ENCODE data around the gene UGT1A6. TPM values are rescaled to one million over a fixed set of nuclear protein-coding genes. Genes with fewer than 3 reads are reported as not detected.
"Not testable (repeated sequence)": the region's sequence is repeated elsewhere in the genome, so short reads cannot be mapped to it uniquely, and the experiment has no call there.

UGT1A6 gene
- total RNA-seq, 2 donors from 2014 or later: 4.4 to 5.5 TPM

DNA sequence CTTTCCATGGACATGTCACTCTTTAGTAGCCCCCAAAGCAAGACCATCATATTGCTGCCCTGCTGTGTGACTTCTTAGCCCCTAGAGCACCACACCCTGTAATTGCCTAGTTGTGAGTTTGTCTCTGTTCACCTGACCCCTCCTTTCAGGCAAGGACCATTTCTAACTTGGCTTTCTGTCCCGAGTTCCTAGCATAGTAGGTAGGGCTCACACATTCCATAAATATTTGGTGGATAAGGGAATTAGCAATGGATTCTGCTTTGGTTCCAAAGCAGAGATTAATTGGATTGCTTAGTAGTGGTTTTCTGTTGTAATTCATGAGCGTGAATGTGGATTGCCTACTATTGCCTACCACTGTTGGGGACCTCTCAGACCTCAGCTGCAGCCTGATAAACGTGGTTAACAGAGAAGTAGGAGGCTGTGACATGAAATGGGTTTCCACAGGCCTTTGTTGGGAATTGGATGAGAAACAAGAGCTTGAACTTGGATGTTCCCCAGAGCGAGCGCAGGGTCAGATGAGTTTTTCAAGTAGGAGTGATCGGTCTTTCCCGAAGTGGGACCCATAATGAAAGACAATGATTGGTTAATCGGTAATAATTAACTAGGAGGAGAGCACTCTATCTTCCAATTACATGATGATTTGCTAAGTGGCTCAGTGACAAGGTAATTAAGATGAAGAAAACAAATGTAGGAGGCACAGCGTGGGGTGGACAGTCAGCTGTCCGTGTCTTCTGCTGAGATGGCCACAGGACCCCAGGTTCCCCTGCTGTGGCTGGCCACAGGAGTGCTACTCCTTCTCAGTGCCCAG, 54.0 kb downstream of the UGT1A6 start:
- TF ChIP-seq, protein P1, sequence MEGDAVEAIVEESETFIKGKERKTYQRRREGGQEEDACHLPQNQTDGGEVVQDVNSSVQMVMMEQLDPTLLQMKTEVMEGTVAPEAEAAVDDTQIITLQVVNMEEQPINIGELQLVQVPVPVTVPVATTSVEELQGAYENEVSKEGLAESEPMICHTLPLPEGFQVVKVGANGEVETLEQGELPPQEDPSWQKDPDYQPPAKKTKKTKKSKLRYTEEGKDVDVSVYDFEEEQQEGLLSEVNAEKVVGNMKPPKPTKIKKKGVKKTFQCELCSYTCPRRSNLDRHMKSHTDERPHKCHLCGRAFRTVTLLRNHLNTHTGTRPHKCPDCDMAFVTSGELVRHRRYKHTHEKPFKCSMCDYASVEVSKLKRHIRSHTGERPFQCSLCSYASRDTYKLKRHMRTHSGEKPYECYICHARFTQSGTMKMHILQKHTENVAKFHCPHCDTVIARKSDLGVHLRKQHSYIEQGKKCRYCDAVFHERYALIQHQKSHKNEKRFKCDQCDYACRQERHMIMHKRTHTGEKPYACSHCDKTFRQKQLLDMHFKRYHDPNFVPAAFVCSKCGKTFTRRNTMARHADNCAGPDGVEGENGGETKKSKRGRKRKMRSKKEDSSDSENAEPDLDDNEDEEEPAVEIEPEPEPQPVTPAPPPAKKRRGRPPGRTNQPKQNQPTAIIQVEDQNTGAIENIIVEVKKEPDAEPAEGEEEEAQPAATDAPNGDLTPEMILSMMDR (IDR thresholded peaks at IDR 0.05): no peak
- H3K36me3 ChIP-seq: no peaks in the 10 kb centered on the region
- intact Hi-C loops (cut with DNase I): no loop called here
- no peaks in the 10 kb centered on the region for H3K9me3 ChIP-seq
- no peak overlapping the region for H3K27ac ChIP-seq
- no peaks in the 10 kb centered on the region for H3K27me3 ChIP-seq
- no peak for DNase-seq
- H3K9ac ChIP-seq (ENCODE audit: low read depth in 2 of 2, low read length in 2 of 2): no peak overlapping the region
- no peaks in the 10 kb centered on the region for H3K4me1 ChIP-seq
- H3K4me3 ChIP-seq: no peak overlapping the region

DNA sequence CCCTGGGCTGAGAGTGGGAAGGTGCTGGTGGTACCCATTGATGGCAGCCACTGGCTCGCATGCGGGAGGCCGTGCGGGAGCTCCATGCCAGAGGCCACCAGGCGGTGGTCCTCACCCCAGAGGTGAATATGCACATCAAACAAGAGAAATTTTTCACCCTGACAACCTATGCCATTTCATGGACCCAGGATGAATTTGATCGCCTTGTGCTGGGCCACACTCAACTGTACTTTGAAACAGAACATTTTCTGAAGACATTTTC, 54.5 kb downstream of the UGT1A6 start:
- H3K4me3 ChIP-seq: no peak overlapping the region
- H3K36me3 ChIP-seq: no peaks in the 10 kb centered on the region
- no peaks in the 10 kb centered on the region for H3K27me3 ChIP-seq
- intact Hi-C loops (cut with DNase I): no loop called here
- TF ChIP-seq, protein P1 (IDR thresholded peaks at IDR 0.05): no peak
- no peak for DNase-seq
- H3K27ac ChIP-seq: no peak overlapping the region
- H3K4me1 ChIP-seq: no peaks in the 10 kb centered on the region
- no peak overlapping the region for H3K9ac ChIP-seq (ENCODE audit: low read depth in 2 of 2, low read length in 2 of 2)
- H3K9me3 ChIP-seq: no peaks in the 10 kb centered on the region

DNA sequence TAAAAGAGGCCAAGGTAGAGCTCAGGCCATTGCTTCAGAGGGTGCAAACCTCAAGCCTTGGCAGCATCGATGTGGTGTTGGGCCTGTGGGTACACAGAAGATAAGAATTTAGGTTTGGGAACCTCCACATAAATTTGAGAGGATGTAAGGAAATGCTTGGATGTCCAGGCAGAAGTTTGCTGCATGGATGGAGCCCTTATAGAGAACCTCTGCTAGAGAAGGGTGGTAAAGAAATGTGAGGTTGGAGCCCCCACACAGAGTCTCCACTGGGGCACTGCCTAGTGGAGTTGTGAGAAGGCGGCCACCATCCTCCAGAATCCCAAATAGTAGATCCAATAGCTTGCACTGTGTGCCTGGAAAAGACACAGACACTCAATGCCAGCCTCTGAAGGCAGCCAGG, 58.0 kb downstream of the UGT1A6 start:
- H3K27ac ChIP-seq; intact Hi-C loops (cut with DNase I): not testable (repeated sequence)

DNA sequence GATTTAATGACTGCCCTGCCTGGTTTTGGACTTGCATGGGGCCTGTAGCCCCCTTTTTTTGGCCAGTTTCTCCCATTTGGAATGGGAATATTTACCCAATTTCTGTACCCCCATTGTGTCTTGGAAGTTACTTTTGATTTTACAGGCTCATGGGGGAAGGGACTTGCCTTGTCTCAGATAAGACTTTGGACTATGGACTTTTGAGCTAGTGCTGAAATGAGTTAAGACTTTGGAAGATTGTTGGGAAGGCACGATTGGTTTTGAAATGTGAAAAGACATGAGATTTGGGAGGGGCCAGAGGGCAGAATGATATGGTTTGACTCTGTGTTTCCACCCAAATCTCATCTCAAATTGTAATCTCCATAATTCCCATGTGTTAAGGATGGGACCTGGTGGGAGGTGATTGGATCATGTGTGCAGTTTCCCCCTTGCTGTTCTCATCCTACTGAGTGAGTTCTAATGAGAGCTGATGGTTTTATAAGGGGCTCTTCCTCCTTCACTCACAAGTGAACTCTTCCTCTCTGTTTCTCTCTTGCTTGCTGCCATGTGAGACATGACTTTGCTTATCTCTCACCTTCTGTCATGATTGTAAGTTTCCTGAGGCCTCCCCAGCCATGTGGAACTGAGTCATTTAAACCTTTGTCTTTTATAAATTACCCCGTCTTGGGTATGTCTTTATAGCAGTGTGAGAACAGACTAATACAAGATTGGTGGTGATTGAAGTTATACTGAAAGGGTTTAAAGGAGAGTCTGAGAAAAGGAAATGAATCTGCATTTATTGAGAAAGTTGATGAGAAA, 58.7 kb downstream of the UGT1A6 start:
- H3K36me3 ChIP-seq; H3K4me3 ChIP-seq; H3K9me3 ChIP-seq; H3K27me3 ChIP-seq; H3K9ac ChIP-seq (ENCODE audit: low read depth in 2 of 2, low read length in 2 of 2); intact Hi-C loops (cut with DNase I); DNase-seq; H3K4me1 ChIP-seq; H3K27ac ChIP-seq: not testable (repeated sequence)

More for the DNA sequence above, 58.0 kb downstream of the UGT1A6 start:
- not testable (repeated sequence) for DNase-seq; H3K4me1 ChIP-seq; H3K9me3 ChIP-seq; H3K9ac ChIP-seq (ENCODE audit: low read depth in 2 of 2, low read length in 2 of 2); H3K27me3 ChIP-seq; H3K36me3 ChIP-seq; H3K4me3 ChIP-seq

DNA sequence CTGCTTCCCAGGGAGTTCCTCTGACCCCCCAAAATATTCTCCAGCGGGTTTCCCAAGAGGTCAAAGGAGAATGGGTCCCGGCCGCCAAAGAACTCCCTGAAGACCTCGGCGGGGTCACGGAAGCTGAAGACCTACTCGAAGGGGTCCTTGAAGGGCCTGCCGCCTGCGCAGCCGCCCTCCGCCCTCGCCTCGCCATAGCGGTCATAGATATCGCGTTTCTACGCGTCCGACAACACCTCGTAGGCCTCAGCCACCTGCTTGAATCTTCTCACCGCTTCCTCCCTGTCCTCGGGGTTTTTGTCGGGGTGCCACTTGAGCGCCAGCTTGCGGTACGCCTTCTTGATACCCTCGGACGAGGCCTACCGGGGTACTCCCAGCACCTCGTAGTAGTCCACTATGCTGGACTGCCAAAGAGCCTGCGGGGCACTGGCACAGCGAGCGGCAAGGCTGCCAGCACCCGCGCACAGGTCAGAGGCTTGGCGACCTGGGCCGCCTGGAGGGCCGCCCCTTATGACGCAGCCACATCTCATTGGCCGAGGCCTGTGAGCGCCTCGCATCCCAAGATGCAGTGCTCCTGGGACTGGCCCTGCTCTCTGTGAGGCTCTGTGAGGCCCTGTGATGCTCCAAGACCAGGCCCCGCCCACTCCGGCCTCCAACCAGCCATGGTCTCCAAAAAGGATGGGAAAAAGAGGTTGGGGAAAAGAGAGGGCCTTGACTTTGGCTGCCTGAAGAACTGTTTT, 62.4 kb downstream of the UGT1A6 start:
- intact Hi-C loops (cut with DNase I): no loop called here
- Histone ChIP-seq H3K9ac (ENCODE audit: low read depth in 2 of 2, low read length in 2 of 2) (no peak overlapping the region), H3K27ac (no peak overlapping the region), H3K4me1 (no peaks in the 10 kb centered on the region), H3K27me3 (no peaks in the 10 kb centered on the region), H3K4me3 (no peak overlapping the region), H3K9me3 (no peaks in the 10 kb centered on the region), H3K36me3 (no peaks in the 10 kb centered on the region)
- TF ChIP-seq, protein P1 (IDR thresholded peaks at IDR 0.05): no peak
- no peak for DNase-seq

DNA sequence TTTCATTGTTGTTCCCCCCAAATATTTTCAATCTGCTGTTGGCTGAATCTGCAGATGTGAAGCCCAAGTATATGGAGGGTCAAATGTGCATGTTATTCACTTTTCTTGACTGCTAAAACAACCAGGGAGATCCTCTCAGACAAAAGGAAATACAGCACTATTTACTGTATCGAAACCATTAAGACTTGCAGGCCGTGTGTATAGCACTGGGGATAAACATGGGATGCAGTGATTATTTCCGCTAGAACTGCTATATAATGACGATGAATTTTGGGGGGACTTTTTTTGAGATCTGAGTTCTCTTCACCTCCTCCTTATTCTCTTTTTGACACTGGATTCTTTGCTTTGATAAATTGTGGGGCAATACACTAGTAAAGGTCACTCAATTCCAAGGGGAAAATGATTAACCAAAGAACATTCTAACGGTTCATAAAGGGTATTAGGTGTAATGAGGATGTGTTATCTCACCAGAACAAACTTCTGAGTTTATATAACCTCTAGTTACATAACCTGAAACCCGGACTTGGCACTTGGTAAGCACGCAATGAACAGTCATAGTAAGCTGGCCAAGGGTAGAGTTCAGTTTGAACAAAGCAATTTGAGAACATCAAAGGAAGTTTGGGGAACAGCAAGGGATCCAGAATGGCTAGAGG, 63.9 kb downstream of the UGT1A6 start:
- peak; percentile 35 for DNase-seq
- TF ChIP-seq, protein P1 (IDR thresholded peaks at IDR 0.05): no peak
- H3K36me3 ChIP-seq: no peaks in the 10 kb centered on the region
- no peaks in the 10 kb centered on the region for H3K4me1 ChIP-seq
- no peaks in the 10 kb centered on the region for H3K27me3 ChIP-seq
- H3K9ac ChIP-seq (ENCODE audit: low read depth in 2 of 2, low read length in 2 of 2): no peak overlapping the region
- H3K4me3 ChIP-seq: no peak overlapping the region
- H3K9me3 ChIP-seq: no peaks in the 10 kb centered on the region
- intact Hi-C loops (cut with DNase I): no loop called here
- H3K27ac ChIP-seq: no peak overlapping the region

Measured in colonic mucosa (tissue), 4 donors.